WTC11 (cell line): ENCODE measurements around the gene CCDC92. TPM values are rescaled to one million over a fixed set of nuclear protein-coding genes. Genes with fewer than 3 reads are reported as not detected.

Experiments
- ATAC-seq: fragments of 200-7000 bp; cut with Tn5 transposase; 2 replicates; pipeline ENCODE4 v1.10.0; 2021; ENCODE audit warnings: mild to moderate bottlenecking, moderate library complexity
- CTCF ChIA-PET: fragments of 300-600 bp; sonication (Branson Sonifier 250); formaldehyde crosslinking; loops from one replicate; lab custom pipeline; 2021; ENCODE audit warnings: antibody characterized with exemption; lab: Charles Lee
- POLR2A ChIA-PET: fragments of 350-600 bp; sonication (Branson Sonifier 250); formaldehyde crosslinking; loops from one replicate; lab custom pipeline; 2021; ENCODE audit warnings: antibody characterized with exemption; lab: Charles Lee
- DNase-seq: peaks from one replicate; pipeline ENCODE4 v3.0.0; 2021; ENCODE audit warnings: low spot score
- H3K27ac Mint-ChIP-seq: 2 replicates; pipeline ENCODE4 v1.8.0; 2021; ENCODE audit warnings: mixed read lengths
- H3K27me3 Mint-ChIP-seq: 2 replicates; pipeline ENCODE4 v1.8.0; 2021; ENCODE audit warnings: low read depth, mild to moderate bottlenecking, moderate library complexity, mixed read lengths
- H3K36me3 Mint-ChIP-seq: 2 replicates; pipeline ENCODE4 v1.8.0; 2021; ENCODE audit warnings: mixed read lengths
- H3K4me1 Mint-ChIP-seq: 2 replicates; pipeline ENCODE4 v1.8.0; 2022; ENCODE audit warnings: mixed read lengths
- H3K4me3 Mint-ChIP-seq: 2 replicates; pipeline ENCODE4 v1.8.0; 2021; ENCODE audit warnings: mild to moderate bottlenecking, moderate library complexity, mixed read lengths
- H3K9me3 Mint-ChIP-seq: 2 replicates; pipeline ENCODE4 v1.8.0; 2021; ENCODE audit warnings: mixed read lengths
- ELF4 ChIP-seq: sonication (generic); formaldehyde crosslinking; IDR thresholded peaks from 2 replicates; pipeline ENCODE4 v1.8.1; 2022; ENCODE audit warnings: low read depth, mild to moderate bottlenecking, moderate library complexity, missing genetic modification reagents
- ESRRA ChIP-seq: sonication (generic); formaldehyde crosslinking; IDR thresholded peaks from 2 replicates; pipeline ENCODE4 v1.8.1; 2022; ENCODE audit warnings: mild to moderate bottlenecking, missing genetic modification reagents, borderline replicate concordance
- FOXP1 ChIP-seq: sonication (generic); formaldehyde crosslinking; IDR thresholded peaks from 2 replicates; pipeline ENCODE4 v1.8.0; 2022; ENCODE audit warnings: missing genetic modification reagents, mild to moderate bottlenecking, moderate library complexity, borderline replicate concordance
- GRHL2 ChIP-seq: fragments of 250-450 bp; sonication (Bioruptor Pico); IDR thresholded peaks from 2 replicates; pipeline ENCODE4 v1.8.0; 2022; ENCODE audit warnings: mild to moderate bottlenecking, moderate library complexity; ENCODE audit not compliant: insufficient replicate concordance, severe bottlenecking
- HMGA2 ChIP-seq: fragments of 250-450 bp; sonication (Bioruptor Pico); IDR thresholded peaks from 2 replicates; pipeline ENCODE4 v1.4.0; 2021; ENCODE audit warnings: mild to moderate bottlenecking, moderate library complexity
- KAT7 ChIP-seq: sonication (generic); formaldehyde crosslinking; IDR thresholded peaks from 2 replicates; pipeline ENCODE4 v1.8.1; 2023; ENCODE audit warnings: missing genetic modification reagents, mild to moderate bottlenecking, borderline replicate concordance
- MXD4 ChIP-seq: fragments of 250-450 bp; sonication (Bioruptor Pico); IDR thresholded peaks from 2 replicates; pipeline ENCODE4 v1.8.0; 2021; ENCODE audit warnings: mild to moderate bottlenecking, moderate library complexity, borderline replicate concordance
- OVOL2 ChIP-seq: fragments of 250-450 bp; sonication (Bioruptor Pico); IDR thresholded peaks from 2 replicates; pipeline ENCODE4 v1.9.0; 2021; ENCODE audit warnings: mild to moderate bottlenecking, borderline replicate concordance
- RELA ChIP-seq: sonication (generic); formaldehyde crosslinking; IDR thresholded peaks from 2 replicates; pipeline ENCODE4 v1.8.1; 2022; ENCODE audit warnings: missing genetic modification reagents, mild to moderate bottlenecking, borderline replicate concordance
- ZNF396 ChIP-seq: fragments of 250-450 bp; sonication (Bioruptor Pico); IDR thresholded peaks from 2 replicates; pipeline ENCODE4 v1.8.0; 2021; ENCODE audit warnings: mild to moderate bottlenecking, moderate library complexity, borderline replicate concordance
- ZNF416 ChIP-seq: fragments of 250-450 bp; sonication (Bioruptor Pico); IDR thresholded peaks from 2 replicates; pipeline ENCODE4 v1.9.0; 2021; ENCODE audit warnings: mild to moderate bottlenecking, inconsistent platforms
- total RNA-seq: library from RNA; stranded (reverse); gene quantifications from 3 replicates; pipeline ENCODE4 v1.2.3, GENCODE V29; 2021
- TF ChIP-seq, protein P1 (sequence below): sonication (generic); formaldehyde crosslinking; IDR thresholded peaks from 2 replicates; pipeline ENCODE4 v1.8.0; 2023; ENCODE audit warnings: mild to moderate bottlenecking, missing genetic modification reagents
- TF ChIP-seq, protein P2 (sequence below): sonication (generic); formaldehyde crosslinking; IDR thresholded peaks from 2 replicates; pipeline ENCODE4 v1.8.0; 2022; ENCODE audit warnings: missing genetic modification reagents
- TF ChIP-seq, protein P3 (sequence below): sonication (generic); formaldehyde crosslinking; IDR thresholded peaks from 2 replicates; pipeline ENCODE4 v1.8.1; 2022; ENCODE audit warnings: missing genetic modification reagents, borderline replicate concordance
- TF ChIP-seq, protein P4 (sequence below): sonication (generic); formaldehyde crosslinking; IDR thresholded peaks from 2 replicates; pipeline ENCODE4 v1.8.0; 2023; ENCODE audit warnings: missing genetic modification reagents
- TF ChIP-seq, protein P5 (sequence below): sonication (generic); formaldehyde crosslinking; IDR thresholded peaks from 2 replicates; pipeline ENCODE4 v1.8.1; 2023; ENCODE audit warnings: mild to moderate bottlenecking, missing genetic modification reagents, borderline replicate concordance

CCDC92 gene
- total RNA-seq, 1 experiment from 2014 or later, result 2.7 TPM

DNA sequence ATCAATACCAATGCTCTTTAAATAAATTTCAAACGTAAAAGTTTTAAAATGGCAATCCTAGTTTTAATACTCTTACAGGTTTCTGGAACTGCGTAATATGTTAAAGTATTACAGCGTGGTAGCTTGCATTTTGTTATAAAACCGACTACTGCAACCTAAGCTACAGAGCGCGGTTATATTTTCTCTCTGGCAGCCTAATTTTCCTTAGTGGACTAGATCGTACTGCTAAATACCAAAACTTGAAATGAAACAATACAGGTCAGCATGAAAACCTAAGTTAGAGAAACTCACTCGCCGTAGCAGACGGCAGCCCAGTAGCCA lies 1.2 kb downstream of the CCDC92 start:
- peaks cover 81% of the 10 kb centered on the region for H3K27me3 Mint-ChIP-seq
- no peak for DNase-seq
- peaks cover 23% of the 10 kb centered on the region for H3K4me1 Mint-ChIP-seq
- H3K36me3 Mint-ChIP-seq, result peaks cover 12% of the 10 kb centered on the region
- CTCF ChIA-PET, result interaction anchor here (0.9 to 1.3 kb wide), 3 partner anchors 33 to 428 kb away, joined by 3 to 7 read pairs (median 3); no protein-coding TSS in a partner anchor
- no peak for TF ChIP-seq MXD4 (CRISPR knock-in tag)
- TF ChIP-seq RELA (CRISPR knock-in tag), result no peak
- TF ChIP-seq HMGA2 (CRISPR knock-in tag), result no peak
- no peak for TF ChIP-seq GRHL2 (CRISPR knock-in tag)
- no peak for TF ChIP-seq ZNF396 (CRISPR knock-in tag)
- H3K27ac Mint-ChIP-seq, result peak overlapping the region; percentile 44; the same call in 1 of the 2 replicates
- POLR2A ChIA-PET, result no interaction called here
- H3K4me3 Mint-ChIP-seq, result peak overlapping the region; percentile 60
- no peaks in the 10 kb centered on the region for H3K9me3 Mint-ChIP-seq
- ATAC-seq, result no peak

DNA sequence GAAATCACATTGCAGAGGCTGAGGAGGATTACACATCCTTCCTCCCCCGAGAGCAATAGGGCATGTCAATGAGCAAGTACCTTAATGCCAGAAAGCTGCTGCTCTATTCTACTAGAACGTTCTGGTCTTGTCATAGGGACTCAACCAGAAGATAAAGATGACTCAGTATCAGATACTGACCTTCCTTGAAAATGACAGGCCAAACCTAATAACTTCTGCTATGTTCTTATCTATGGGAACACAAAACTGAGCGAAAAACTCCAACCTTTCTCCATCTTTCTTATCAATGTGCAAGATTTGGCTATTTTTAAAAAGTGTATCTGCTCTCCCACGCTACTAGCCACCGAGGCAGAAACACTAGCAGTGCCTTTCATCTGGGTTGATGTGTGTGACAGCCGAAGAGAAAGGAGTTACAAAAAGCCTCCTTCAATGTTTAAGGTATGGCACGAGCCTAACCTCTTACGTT lies 5.5 kb downstream of the CCDC92 start:
- Mint-ChIP-seq H3K4me1 (peaks cover 12% of the 10 kb centered on the region), H3K4me3 (no peak overlapping the region)
- ATAC-seq, result no peak
- POLR2A ChIA-PET, result no interaction called here
- no peak for DNase-seq
- TF ChIP-seq ZNF416 (CRISPR knock-in tag), result no peak
- TF ChIP-seq, protein P1, sequence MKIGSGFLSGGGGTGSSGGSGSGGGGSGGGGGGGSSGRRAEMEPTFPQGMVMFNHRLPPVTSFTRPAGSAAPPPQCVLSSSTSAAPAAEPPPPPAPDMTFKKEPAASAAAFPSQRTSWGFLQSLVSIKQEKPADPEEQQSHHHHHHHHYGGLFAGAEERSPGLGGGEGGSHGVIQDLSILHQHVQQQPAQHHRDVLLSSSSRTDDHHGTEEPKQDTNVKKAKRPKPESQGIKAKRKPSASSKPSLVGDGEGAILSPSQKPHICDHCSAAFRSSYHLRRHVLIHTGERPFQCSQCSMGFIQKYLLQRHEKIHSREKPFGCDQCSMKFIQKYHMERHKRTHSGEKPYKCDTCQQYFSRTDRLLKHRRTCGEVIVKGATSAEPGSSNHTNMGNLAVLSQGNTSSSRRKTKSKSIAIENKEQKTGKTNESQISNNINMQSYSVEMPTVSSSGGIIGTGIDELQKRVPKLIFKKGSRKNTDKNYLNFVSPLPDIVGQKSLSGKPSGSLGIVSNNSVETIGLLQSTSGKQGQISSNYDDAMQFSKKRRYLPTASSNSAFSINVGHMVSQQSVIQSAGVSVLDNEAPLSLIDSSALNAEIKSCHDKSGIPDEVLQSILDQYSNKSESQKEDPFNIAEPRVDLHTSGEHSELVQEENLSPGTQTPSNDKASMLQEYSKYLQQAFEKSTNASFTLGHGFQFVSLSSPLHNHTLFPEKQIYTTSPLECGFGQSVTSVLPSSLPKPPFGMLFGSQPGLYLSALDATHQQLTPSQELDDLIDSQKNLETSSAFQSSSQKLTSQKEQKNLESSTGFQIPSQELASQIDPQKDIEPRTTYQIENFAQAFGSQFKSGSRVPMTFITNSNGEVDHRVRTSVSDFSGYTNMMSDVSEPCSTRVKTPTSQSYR (CRISPR knock-in tag), result no peak
- no peak for TF ChIP-seq ELF4
- TF ChIP-seq, all 79 proteins: peak for 0
- CTCF ChIA-PET, result no interaction called here
- Mint-ChIP-seq H3K27me3 (peaks cover 97% of the 10 kb centered on the region), H3K27ac (no peak overlapping the region), H3K36me3 (no peaks in the 10 kb centered on the region), H3K9me3 (no peaks in the 10 kb centered on the region)

DNA sequence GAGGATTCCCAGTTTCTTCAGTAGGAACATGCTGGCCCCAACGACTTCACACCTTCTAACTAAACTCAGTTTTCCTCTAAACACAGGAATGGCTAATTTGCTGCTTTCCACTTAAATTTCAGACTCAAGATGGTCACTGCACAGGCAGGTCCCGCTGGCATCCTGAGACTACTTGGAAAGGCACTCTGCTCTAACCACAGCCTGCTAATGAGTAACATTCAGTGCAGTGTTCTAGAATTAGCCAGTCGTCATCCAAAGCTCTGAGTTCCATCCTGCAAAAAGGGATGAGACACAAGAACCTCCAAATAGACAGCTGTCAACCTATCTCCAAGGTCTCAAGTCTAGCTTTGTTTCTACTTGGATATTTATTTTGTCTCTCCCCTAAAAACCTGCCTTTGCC lies 6.0 kb downstream of the CCDC92 start:
- no peak for TF ChIP-seq ESRRA (CRISPR knock-in tag)
- TF ChIP-seq, protein P2, sequence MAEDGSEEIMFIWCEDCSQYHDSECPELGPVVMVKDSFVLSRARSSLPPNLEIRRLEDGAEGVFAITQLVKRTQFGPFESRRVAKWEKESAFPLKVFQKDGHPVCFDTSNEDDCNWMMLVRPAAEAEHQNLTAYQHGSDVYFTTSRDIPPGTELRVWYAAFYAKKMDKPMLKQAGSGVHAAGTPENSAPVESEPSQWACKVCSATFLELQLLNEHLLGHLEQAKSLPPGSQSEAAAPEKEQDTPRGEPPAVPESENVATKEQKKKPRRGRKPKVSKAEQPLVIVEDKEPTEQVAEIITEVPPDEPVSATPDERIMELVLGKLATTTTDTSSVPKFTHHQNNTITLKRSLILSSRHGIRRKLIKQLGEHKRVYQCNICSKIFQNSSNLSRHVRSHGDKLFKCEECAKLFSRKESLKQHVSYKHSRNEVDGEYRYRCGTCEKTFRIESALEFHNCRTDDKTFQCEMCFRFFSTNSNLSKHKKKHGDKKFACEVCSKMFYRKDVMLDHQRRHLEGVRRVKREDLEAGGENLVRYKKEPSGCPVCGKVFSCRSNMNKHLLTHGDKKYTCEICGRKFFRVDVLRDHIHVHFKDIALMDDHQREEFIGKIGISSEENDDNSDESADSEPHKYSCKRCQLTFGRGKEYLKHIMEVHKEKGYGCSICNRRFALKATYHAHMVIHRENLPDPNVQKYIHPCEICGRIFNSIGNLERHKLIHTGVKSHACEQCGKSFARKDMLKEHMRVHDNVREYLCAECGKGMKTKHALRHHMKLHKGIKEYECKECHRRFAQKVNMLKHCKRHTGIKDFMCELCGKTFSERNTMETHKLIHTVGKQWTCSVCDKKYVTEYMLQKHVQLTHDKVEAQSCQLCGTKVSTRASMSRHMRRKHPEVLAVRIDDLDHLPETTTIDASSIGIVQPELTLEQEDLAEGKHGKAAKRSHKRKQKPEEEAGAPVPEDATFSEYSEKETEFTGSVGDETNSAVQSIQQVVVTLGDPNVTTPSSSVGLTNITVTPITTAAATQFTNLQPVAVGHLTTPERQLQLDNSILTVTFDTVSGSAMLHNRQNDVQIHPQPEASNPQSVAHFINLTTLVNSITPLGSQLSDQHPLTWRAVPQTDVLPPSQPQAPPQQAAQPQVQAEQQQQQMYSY (CRISPR knock-in tag), result no peak
- no peak for TF ChIP-seq FOXP1
- no peak for TF ChIP-seq OVOL2 (CRISPR knock-in tag)
- Mint-ChIP-seq H3K27me3 (peaks cover 100% of the 10 kb centered on the region), H3K9me3 (no peaks in the 10 kb centered on the region), H3K4me1 (peaks cover 10% of the 10 kb centered on the region), H3K27ac (no peak overlapping the region), H3K4me3 (no peak overlapping the region), H3K36me3 (no peaks in the 10 kb centered on the region)
- no peak for DNase-seq
- ATAC-seq, result no peak
- ChIA-PET CTCF (interaction anchor here (3.1 kb wide), 1 partner anchor 28 kb away, joined by 12 read pairs; no protein-coding TSS in a partner anchor), POLR2A (no interaction called here)

- Mint-ChIP-seq H3K36me3 (no peaks in the 10 kb centered on the region), H3K4me3 (no peak overlapping the region), H3K27ac (no peak overlapping the region), H3K27me3 (peaks cover 100% of the 10 kb centered on the region), H3K4me1 (no peaks in the 10 kb centered on the region), H3K9me3 (no peaks in the 10 kb centered on the region)
- ChIA-PET CTCF (interaction anchor here (3.1 kb wide), 1 partner anchor 27 kb away, joined by 12 read pairs; no protein-coding TSS in a partner anchor), POLR2A (no interaction called here)
- DNase-seq, result no peak
- ATAC-seq, result no peak
- TF ChIP-seq, protein P3, sequence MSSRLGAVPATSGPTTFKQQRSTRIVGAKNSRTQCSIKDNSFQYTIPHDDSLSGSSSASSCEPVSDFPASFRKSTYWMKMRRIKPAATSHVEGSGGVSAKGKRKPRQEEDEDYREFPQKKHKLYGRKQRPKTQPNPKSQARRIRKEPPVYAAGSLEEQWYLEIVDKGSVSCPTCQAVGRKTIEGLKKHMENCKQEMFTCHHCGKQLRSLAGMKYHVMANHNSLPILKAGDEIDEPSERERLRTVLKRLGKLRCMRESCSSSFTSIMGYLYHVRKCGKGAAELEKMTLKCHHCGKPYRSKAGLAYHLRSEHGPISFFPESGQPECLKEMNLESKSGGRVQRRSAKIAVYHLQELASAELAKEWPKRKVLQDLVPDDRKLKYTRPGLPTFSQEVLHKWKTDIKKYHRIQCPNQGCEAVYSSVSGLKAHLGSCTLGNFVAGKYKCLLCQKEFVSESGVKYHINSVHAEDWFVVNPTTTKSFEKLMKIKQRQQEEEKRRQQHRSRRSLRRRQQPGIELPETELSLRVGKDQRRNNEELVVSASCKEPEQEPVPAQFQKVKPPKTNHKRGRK (CRISPR knock-in tag), result no peak
- TF ChIP-seq, protein P4, sequence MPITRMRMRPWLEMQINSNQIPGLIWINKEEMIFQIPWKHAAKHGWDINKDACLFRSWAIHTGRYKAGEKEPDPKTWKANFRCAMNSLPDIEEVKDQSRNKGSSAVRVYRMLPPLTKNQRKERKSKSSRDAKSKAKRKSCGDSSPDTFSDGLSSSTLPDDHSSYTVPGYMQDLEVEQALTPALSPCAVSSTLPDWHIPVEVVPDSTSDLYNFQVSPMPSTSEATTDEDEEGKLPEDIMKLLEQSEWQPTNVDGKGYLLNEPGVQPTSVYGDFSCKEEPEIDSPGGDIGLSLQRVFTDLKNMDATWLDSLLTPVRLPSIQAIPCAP (CRISPR knock-in tag), result no peak
- no peak for TF ChIP-seq ZNF396 (CRISPR knock-in tag)
- TF ChIP-seq, protein P5, sequence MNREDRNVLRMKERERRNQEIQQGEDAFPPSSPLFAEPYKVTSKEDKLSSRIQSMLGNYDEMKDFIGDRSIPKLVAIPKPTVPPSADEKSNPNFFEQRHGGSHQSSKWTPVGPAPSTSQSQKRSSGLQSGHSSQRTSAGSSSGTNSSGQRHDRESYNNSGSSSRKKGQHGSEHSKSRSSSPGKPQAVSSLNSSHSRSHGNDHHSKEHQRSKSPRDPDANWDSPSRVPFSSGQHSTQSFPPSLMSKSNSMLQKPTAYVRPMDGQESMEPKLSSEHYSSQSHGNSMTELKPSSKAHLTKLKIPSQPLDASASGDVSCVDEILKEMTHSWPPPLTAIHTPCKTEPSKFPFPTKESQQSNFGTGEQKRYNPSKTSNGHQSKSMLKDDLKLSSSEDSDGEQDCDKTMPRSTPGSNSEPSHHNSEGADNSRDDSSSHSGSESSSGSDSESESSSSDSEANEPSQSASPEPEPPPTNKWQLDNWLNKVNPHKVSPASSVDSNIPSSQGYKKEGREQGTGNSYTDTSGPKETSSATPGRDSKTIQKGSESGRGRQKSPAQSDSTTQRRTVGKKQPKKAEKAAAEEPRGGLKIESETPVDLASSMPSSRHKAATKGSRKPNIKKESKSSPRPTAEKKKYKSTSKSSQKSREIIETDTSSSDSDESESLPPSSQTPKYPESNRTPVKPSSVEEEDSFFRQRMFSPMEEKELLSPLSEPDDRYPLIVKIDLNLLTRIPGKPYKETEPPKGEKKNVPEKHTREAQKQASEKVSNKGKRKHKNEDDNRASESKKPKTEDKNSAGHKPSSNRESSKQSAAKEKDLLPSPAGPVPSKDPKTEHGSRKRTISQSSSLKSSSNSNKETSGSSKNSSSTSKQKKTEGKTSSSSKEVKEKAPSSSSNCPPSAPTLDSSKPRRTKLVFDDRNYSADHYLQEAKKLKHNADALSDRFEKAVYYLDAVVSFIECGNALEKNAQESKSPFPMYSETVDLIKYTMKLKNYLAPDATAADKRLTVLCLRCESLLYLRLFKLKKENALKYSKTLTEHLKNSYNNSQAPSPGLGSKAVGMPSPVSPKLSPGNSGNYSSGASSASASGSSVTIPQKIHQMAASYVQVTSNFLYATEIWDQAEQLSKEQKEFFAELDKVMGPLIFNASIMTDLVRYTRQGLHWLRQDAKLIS, result no peak
- no peak for TF ChIP-seq KAT7 (CRISPR knock-in tag)
- no peak for TF ChIP-seq FOXP1
Observed at GRCh38 chr12:123965382-123965781, 7.2 kb downstream of the CCDC92 start.
